Right lobe of liver (tissue), 6 donors: Measurements from ENCODE around the gene RHO. TPM values are rescaled to one million over a fixed set of nuclear protein-coding genes. Genes with fewer than 3 reads are reported as not detected.

Source experiments
- ATAC-seq, 4 donors: fragments of 200-7000 bp; cut with Tn5 transposase; one replicate each; pipeline ENCODE4 v1.9.1; 2020; ENCODE audit warnings: mild to moderate bottlenecking in 4 of 4, moderate library complexity in 4 of 4
- DNase-seq, 3 donors: peaks; one replicate each; pipeline ENCODE4 v3.0.0-alpha.2; 2020
- H3K27ac ChIP-seq, 3 donors: fragments of 200-600 bp; one replicate each; pipeline ENCODE4 v1.8.0; 2022
- H3K27me3 ChIP-seq, 2 donors: fragments of 200-600 bp; one replicate each; pipeline ENCODE4 v1.8.0; 2022
- H3K36me3 ChIP-seq, 4 donors: fragments of 200-600 bp; sonication (generic) in 1 of 4; one replicate each; pipeline versions ENCODE4 v1.5.1 to v1.8.0; 2017 to 2022; ENCODE audit warnings: control low read depth in 1 of 4
- H3K4me1 ChIP-seq, 4 donors: fragments of 200-600 bp; sonication (generic) in 1 of 4; one replicate each; pipeline versions ENCODE4 v1.5.1 to v1.8.0; 2017 to 2022; ENCODE audit warnings: control low read depth in 1 of 4
- H3K4me3 ChIP-seq, 3 donors: fragments of 200-600 bp; one replicate each; pipeline ENCODE4 v1.8.0; 2022
- H3K9me3 ChIP-seq, 4 donors: fragments of 200-600 bp; sonication (generic) in 1 of 4; one replicate each; pipeline versions ENCODE4 v1.5.1 to v1.8.0; 2017 to 2022; ENCODE audit warnings: control low read depth in 1 of 4
- CTCF ChIP-seq, 4 donors: fragments of 200-600 bp in 3 of 4; fragments of 450-650 bp in 1 of 4; IDR thresholded peaks; one replicate each; pipeline versions ENCODE4 v1.5.1 to v1.8.0; 2016 to 2022; ENCODE audit warnings: antibody characterized with exemption in 4 of 4, mild to moderate bottlenecking in 2 of 4
- POLR2A ChIP-seq: fragments of 450-650 bp; IDR thresholded peaks from one replicate; pipeline ENCODE4 v1.6.1; 2017; ENCODE audit warnings: antibody characterized with exemption, mild to moderate bottlenecking
- WGBS: methylation state at CpG from one replicate; pipeline ENCODE4 v1.1.6; 2018; ENCODE audit warnings: low coverage, low lambda C conversion rate; ENCODE audit not compliant: insufficient coverage; ENCODE audit errors: missing lambda C conversion rate; 5-methylcytosine and 5-hydroxymethylcytosine counted together
- intact Hi-C, 2 donors: fragments of 100-400 bp; cut with DNase I; formaldehyde crosslinking; loops; one replicate each; pipeline versions ENCODE4 v1.11.2 to v1.14.1; 2022
- total RNA-seq, 6 experiments: library from RNA; depleted of rRNA in 2 of 6; stranded (reverse); fragments of >200 nt in 2 of 6; fragmentation: NEBNext Ultra II Directional in 3 of 6; extraction: Animal tissue kit (Norgen Biotek cat#: 25700) in 3 of 6; gene quantifications; one replicate each; pipeline versions ENCODE4 v1.1.0 to v1.2.4, GENCODE V29; 2016 to 2023
- donor health status: DM: no; HTN: yes; CAD: no.
- donor health status: DM: no; HTN: no; CAD: no.
- donor health status: DM: no; HTN: no; CAD: no.
- donor health status: DM: no; HTN: yes; CAD: no.
- donor health status: DM: no; HTN: yes; CAD: no.

RHO gene
- total RNA-seq, 6 experiments from 2014 or later = not detected

GRCh38 chr3:129576514-129577352 is 48.3 kb downstream of the RHO start:
- H3K36me3 ChIP-seq = no peaks in the 10 kb centered on the region
- no peaks in the 10 kb centered on the region for H3K9me3 ChIP-seq
- H3K27me3 ChIP-seq = no peaks in the 10 kb centered on the region
- TF ChIP-seq POLR2A (no peak), CTCF (IDR thresholded peaks at IDR 0.05) (no peak)
- intact Hi-C loops = no loop called here
- no peak overlapping the region for H3K4me3 ChIP-seq
- H3K4me1 ChIP-seq = peaks cover 0 to 13% (median under 1%) of the 10 kb centered on the region in 4 donors
- DNase-seq = peak in 2 of 3 donors; percentile 60 to 64
- WGBS = 20% methylated on average over 4 of the region's 18 CpGs
- ATAC-seq = peak; percentile 64 to 79 (median 76)
- H3K27ac ChIP-seq = peak overlapping the region; percentile 44 to 68 (median 57)

- H3K27me3 ChIP-seq = no peaks in the 10 kb centered on the region
- ATAC-seq (peak; percentile 5 to 32 (median 8)), DNase-seq (no peak)
- H3K4me1 ChIP-seq = peaks cover 0 to 13% (median under 1%) of the 10 kb centered on the region in 4 donors
- no peak for TF ChIP-seq CTCF (IDR thresholded peaks at IDR 0.05)
- TF ChIP-seq POLR2A = no peak
- H3K27ac ChIP-seq = peak overlapping the region; percentile 44 to 68 (median 57)
- WGBS = no CpG with 5 or more reads among the region's 17 CpGs
- intact Hi-C loops = no loop called here
- no peaks in the 10 kb centered on the region for H3K9me3 ChIP-seq
- H3K36me3 ChIP-seq = no peaks in the 10 kb centered on the region
- no peak overlapping the region for H3K4me3 ChIP-seq
Observed at GRCh38 chr3:129577366-129577765, 48.9 kb downstream of the RHO start.

GRCh38 chr3:129577925-129578786 is 49.7 kb downstream of the RHO start:
- TF ChIP-seq CTCF (IDR thresholded peaks at IDR 0.05) (no peak), POLR2A (no peak)
- H3K4me3 ChIP-seq = no peak overlapping the region
- ATAC-seq = peak; percentile 9 to 51 (median 23)
- intact Hi-C loops = no loop called here
- no peak for DNase-seq
- WGBS = 60% methylated on average over 7 of the region's 21 CpGs
- H3K27me3 ChIP-seq = no peaks in the 10 kb centered on the region
- peak overlapping the region in 2 of 3 donors; percentile 57 to 68 for H3K27ac ChIP-seq
- H3K36me3 ChIP-seq = no peaks in the 10 kb centered on the region
- H3K4me1 ChIP-seq = peaks cover 0 to 13% (median under 1%) of the 10 kb centered on the region in 4 donors
- no peaks in the 10 kb centered on the region for H3K9me3 ChIP-seq

GRCh38 chr3:129579991-129580390 is 51.6 kb downstream of the RHO start:
- H3K36me3 ChIP-seq = no peaks in the 10 kb centered on the region
- H3K4me3 ChIP-seq = no peak overlapping the region
- ATAC-seq = no peak
- H3K27ac ChIP-seq = no peak overlapping the region
- TF ChIP-seq POLR2A = no peak
- TF ChIP-seq CTCF (IDR thresholded peaks at IDR 0.05) = no peak
- intact Hi-C loops = no loop called here
- WGBS = 83% methylated on average over 7 of the region's 10 CpGs
- no peak for DNase-seq
- H3K9me3 ChIP-seq = no peaks in the 10 kb centered on the region
- no peaks in the 10 kb centered on the region for H3K27me3 ChIP-seq
- H3K4me1 ChIP-seq = peaks cover 0 to 13% (median under 1%) of the 10 kb centered on the region in 4 donors
